Hindlimb muscle (tissue), 1 donor: ENCODE data around the gene GOLGA6L7. TPM values are rescaled to one million over a fixed set of nuclear protein-coding genes. Genes with fewer than 3 reads are reported as not detected.
"Not testable (repeated sequence)": the region's sequence is repeated elsewhere in the genome, so short reads cannot be mapped to it uniquely, and the experiment has no call there.

Experiments
- DNase-seq: peaks from one replicate; pipeline ENCODE4 v3.0.0-alpha.2; 2013
- polyA plus RNA-seq: library from polyadenylated mRNA; unstranded; fragments of 120-200 nt; gene quantifications from one replicate; pipeline ENCODE4 v1.2.1, GENCODE V29; 2013; ENCODE audit not compliant: insufficient read length

Gene GOLGA6L7
- polyA plus RNA-seq, 1 donor: not detected

- DNase-seq: no peak
These were observed 35.9 kb upstream of the GOLGA6L7 start for GRCh38 chr15:28884151-28884940.

DNA sequence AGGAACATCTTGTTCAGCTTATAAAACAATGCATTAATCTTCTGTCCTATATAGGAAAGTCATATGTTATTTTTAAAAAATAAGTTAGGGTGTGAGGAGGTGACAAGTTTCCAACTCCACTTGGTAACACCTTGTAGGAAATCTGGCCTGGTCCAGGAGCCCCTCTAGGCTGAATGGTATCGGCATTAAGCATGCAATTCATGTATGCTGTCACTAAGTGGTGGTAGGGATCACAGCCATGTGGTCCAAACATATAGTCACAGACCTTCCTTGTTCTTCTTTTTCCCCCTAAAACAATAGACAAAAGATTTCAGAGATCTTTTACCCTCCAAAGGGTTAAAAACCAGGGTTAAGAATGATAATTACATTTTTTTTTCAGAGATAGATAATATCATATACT, 33.2 kb upstream of the GOLGA6L7 start:
- no peak for DNase-seq

GRCh38 chr15:28881170-28881569, 32.7 kb upstream of the GOLGA6L7 start:
- no peak for DNase-seq

- DNase-seq: no peak
These were observed 32.2 kb upstream of the GOLGA6L7 start for GRCh38 chr15:28880680-28881079.

- DNase-seq: no peak
These were observed 31.1 kb upstream of the GOLGA6L7 start for GRCh38 chr15:28879551-28879950.

GRCh38 chr15:28878209-28878608, 29.8 kb upstream of the GOLGA6L7 start:
- DNase-seq: no peak

DNA sequence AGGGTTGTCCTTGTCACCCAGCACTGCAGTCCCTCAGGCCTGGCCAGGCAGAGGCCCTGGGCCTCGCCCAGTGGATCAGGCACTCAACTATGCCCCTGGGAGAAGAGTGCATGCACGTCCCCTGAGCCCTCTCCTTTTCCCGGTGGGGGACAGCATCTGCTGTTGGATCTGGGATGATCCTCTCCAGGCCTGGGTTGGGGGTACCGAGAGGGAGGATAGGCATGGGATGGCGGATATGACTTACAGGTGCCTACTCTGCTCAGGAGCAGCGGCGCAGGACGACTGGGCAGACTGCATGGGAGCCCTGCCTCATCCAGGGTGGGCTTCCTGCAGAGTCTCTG, 28.4 kb upstream of the GOLGA6L7 start:
- DNase-seq: no peak

DNA sequence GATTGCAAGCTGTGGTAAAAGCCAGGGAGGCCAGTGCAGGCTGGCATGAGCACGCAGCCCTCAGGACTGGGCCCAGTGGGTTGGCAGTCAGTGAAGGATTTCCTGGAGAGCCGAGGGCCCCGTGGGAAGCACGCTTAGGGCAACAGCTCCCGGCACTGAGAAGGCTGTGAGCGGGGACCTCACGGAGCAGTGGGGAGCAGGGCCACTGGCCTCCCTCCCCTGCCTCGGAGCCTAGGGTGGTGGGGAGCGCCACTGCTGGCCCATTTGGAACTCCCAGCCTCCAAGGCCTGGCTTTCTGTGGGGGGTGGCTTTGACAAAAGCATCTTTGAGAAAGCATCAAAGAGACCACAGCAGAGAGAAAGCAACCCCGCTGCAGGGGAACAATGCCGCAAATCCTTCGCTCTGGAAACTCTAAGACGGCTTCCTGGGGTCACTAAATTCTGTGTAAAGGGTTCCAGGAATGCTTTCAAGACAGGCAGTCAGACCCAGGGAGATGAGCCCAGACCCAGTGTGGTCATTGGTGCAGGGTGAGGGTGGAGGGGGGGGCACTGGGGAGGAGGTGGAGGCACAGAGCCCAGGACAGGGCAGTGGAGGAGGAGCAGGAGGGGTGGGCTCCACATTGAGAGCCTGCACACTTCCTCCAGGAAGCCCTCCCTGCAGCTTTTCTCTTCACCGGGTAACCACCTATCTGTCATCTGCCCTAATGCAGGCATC, 27.8 kb upstream of the GOLGA6L7 start:
- no peak for DNase-seq

- no peak for DNase-seq
These were observed 27.1 kb upstream of the GOLGA6L7 start for GRCh38 chr15:28875461-28876000.

DNA sequence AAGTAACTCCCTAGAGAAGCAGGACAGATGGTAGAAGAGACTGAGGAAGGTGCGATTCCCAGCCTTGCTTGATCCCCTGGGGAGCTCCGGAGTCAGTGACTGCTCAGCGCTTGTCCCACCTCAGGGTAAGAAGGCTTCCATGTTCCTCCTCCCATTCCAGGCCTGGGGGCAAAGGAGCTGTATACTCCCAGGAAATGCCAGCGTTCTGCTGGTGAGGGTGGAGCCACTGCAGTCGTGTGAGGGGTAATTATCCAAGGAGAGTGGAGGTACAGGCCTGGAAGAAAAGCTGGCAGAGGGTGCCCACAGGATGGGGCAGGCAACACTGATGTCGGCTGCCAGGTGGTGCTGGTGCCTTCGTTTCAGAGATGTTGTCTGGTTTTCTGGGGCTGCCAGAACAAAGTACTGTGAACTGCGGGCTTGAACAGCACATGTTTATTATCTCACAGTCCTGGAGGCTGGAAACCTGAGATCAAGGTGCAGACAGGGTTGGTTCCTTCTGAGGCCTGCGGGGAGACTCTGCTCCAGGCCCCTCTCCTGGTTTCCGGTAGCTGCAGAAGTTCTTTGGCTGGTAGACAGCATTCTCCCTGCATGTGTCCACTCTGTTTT, 25.2 kb upstream of the GOLGA6L7 start:
- DNase-seq: no peak

- DNase-seq: no peak
These were observed 24.6 kb upstream of the GOLGA6L7 start for GRCh38 chr15:28873006-28873405.

DNA sequence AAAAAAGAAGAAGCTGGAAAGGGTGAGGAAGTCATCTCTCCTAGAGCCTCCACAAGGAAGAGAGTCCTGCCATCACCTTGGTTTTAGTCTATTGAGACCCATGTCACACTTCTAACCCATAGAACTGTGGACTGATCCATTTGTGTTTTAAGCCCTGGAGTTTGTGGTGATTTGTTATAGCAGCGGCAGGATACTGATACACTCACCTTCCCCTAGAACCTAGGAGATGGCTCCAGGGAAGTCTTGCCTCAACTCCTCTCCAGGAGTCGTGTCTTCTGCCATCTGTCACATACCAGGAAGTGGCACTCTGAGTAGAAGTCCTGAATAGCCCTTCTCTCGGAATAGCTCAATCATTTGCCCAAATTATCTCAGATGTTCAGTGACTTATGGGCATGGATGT, 22.7 kb upstream of the GOLGA6L7 start:
- DNase-seq: no peak

DNA sequence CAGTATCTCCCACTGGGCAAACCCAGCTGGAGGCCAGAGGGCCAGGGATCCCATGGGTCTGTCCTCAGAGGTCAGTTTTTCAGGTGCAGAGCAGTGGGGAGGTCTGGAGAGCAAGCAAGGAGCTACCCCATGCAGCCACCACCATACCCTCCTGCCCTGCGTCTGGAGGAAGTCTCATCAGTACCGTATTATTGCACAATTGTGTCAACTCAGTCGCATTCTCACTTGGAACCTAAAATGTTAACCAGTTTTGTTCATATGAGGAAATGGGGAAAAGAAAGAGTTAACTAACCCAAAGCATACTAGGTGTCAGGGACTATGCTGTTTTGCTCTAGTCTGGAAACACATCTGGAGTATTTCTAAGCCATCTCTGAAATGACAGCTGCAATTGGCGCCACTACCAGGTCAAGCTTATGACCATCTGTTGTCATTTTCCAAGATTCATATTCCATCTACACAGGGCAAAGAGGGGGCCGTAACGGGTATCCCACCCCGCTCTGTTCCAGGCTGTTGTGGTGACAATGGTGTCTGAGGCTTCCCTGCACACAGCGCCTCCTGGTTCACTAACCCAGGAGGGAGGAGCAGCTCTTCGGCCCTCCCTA, 20.4 kb upstream of the GOLGA6L7 start:
- no peak for DNase-seq

DNA sequence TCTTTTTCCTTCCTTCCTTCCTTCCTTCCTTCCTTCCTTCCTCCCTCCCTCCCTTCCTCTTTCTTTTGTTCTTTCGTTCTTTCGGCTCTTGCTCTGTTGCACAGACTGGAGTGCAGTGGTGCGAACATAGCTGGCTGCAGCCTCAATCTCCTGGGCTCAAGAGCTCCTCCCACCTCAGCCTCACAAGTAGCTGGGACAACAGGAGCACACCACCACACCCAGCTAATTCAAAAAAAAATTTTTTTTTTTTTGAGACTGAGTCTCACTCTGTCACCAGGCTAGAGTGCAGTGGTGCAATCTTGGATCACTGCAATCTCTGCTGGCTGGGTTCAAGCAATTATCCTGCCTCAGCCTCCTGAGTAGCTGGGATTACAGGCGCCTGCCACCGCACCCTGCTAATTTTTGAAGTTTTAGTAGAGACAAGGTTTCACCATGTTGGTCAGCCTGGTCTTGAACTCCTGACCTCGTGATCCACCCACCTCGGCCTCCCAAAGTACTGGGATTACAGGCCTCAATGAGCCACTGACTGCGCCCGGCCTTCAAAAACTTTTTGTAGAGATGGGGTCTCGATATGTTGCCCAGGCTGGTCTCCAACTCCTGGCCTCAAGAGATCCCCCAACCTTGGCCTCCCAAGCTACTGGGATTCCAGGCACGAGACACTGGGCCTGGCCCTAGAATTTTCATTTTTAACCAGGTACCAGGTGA, 13.3 kb upstream of the GOLGA6L7 start:
- DNase-seq: not testable (repeated sequence)

DNA sequence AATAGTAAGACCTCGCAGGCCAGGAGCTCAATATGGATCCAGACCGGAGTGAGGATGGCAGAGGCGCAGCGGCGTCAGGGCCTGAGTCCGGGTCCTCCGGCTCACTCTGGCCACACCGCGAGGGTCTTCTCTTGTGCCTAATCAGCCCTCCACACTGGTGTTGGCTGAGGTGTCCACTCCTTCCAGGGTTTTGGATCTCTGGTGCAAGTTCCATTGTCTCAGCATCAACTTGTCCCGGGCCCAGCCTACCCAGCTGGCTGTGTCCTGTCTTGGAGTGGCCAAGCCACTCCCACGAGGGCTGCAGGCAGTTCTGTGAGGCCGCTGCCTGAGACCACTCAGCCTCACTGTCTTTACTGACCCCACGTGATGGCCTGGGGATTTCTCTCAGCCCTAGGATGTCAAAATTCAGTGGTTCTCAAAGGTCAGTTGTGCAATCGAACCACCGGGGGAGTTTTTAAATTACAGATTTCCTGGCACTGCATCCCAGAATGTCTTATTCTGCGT, 12.6 kb upstream of the GOLGA6L7 start:
- DNase-seq: peak; percentile 14

GRCh38 chr15:28854578-28854977, 6.1 kb upstream of the GOLGA6L7 start:
- DNase-seq: not testable (repeated sequence)

DNA sequence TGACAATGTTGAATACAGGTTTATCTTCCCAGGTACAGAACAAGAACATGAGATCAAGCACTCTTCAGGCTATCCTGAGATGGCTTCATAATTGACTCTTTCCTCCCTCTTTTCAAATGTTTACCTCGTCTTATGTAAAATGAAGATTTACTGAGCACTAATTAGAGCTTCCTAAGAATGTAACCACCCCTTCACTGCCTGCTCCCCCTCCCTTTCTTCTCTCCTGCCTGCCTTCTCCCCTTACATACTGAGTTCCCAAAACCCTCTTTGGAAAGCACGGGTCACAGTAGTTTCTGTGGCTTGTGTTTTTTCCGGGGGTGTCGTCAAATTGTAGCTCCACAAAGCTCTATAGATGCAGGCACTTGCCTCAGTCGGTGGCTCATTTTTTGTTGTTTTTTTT, 5.2 kb upstream of the GOLGA6L7 start:
- DNase-seq: not testable (repeated sequence)

- DNase-seq: not testable (repeated sequence)
These were observed 1.3 kb upstream of the GOLGA6L7 start for GRCh38 chr15:28849766-28850165.

GRCh38 chr15:28849271-28849670, 827 bp upstream of the GOLGA6L7 start:
- DNase-seq: not testable (repeated sequence)

- not testable (repeated sequence) for DNase-seq
These were observed 485 bp downstream of the GOLGA6L7 start for GRCh38 chr15:28847959-28848358.

GRCh38 chr15:28847247-28847646, 1.2 kb downstream of the GOLGA6L7 start:
- not testable (repeated sequence) for DNase-seq

- DNase-seq: not testable (repeated sequence)
These were observed 4.3 kb downstream of the GOLGA6L7 start for GRCh38 chr15:28844147-28844546.
